SK-N-SH (cell line): ENCODE results near the gene CYP2C18.

ENCODE experiments used
- CTCF ChIP-seq: fragments of 200-600 bp; sonication (generic); IDR thresholded peaks from 2 replicates; pipeline ENCODE4 v1.6.1; 2017; ENCODE audit warnings: antibody characterized with exemption, mild to moderate bottlenecking, moderate library complexity
- ELF1 ChIP-seq: IDR thresholded peaks from 2 replicates; pipeline ENCODE4 v1.4.0; 2012
- EP300 ChIP-seq, 2 experiments: IDR thresholded peaks; 2 replicates each; pipeline versions ENCODE4 v1.4.0 to v1.6.1; 2012; ENCODE audit warnings: borderline replicate concordance in 1 of 2, low read depth in 1 of 2, low read length in 1 of 2
- MAX ChIP-seq: IDR thresholded peaks from 2 replicates; pipeline ENCODE4 v1.4.0; 2012; ENCODE audit warnings: low read depth
- NFIC ChIP-seq: IDR thresholded peaks from 2 replicates; pipeline ENCODE4 v1.4.0; 2012; ENCODE audit warnings: borderline replicate concordance
- POLR2AphosphoS5 ChIP-seq: IDR thresholded peaks from 2 replicates; pipeline ENCODE4 v1.6.1; 2012; ENCODE audit warnings: low read depth, low read length
- TEAD4 ChIP-seq: IDR thresholded peaks from 2 replicates; pipeline ENCODE4 v1.4.0; 2012; ENCODE audit warnings: mild to moderate bottlenecking, borderline replicate concordance; ENCODE audit not compliant: insufficient read depth
- USF2 ChIP-seq: fragments of 150-350 bp; IDR thresholded peaks from 2 replicates; pipeline ENCODE4 v1.6.1; 2017; ENCODE audit warnings: antibody characterized with exemption, low read length, low read depth, borderline replicate concordance

- TF ChIP-seq NFIC (no peak), CTCF (no peak), POLR2AphosphoS5 (no peak), TEAD4 (no peak), ELF1 (no peak), USF2 (no peak), EP300 (IDR thresholded peaks at IDR 0.05; ENCODE audit: borderline replicate concordance in 1 of 2, low read depth in 1 of 2, low read length in 1 of 2) (no peak), MAX (no peak)
These were observed 97.3 kb downstream of the CYP2C18 start for GRCh38 chr10:94780844-94781243.
